H1 (cell line): ENCODE data around the gene NSFL1C. TPM values are rescaled to one million over a fixed set of nuclear protein-coding genes. Genes with fewer than 3 reads are reported as not detected.

ENCODE experiments used
- ATF3 ChIP-seq: IDR thresholded peaks from 2 replicates; pipeline ENCODE4 v1.6.1; 2011; ENCODE audit warnings: low read depth, mild to moderate bottlenecking, low read length; ENCODE audit not compliant: insufficient read depth
- BCL11A ChIP-seq, 2 experiments: IDR thresholded peaks; one replicate each; pipeline ENCODE4 v1.6.1; 2011; ENCODE audit warnings: low read depth in 2 of 2, low read length in 2 of 2, mild to moderate bottlenecking in 2 of 2
- CBX5 ChIP-seq: fragments of 300-800, 300-1000 bp; sonication (generic); IDR thresholded peaks from 2 replicates; pipeline ENCODE4 v1.7.1; 2016; ENCODE audit warnings: antibody characterized with exemption, low read length, low read depth
- CEBPB ChIP-seq: IDR thresholded peaks from 2 replicates; pipeline ENCODE4 v1.6.1; 2012; ENCODE audit warnings: low read depth, low read length
- CHD1 ChIP-seq: IDR thresholded peaks from 2 replicates; pipeline ENCODE4 v1.6.1; 2012; ENCODE audit warnings: low read depth, low read length, improper control_type of control experiment
- CTBP2 ChIP-seq: IDR thresholded peaks from 2 replicates; pipeline ENCODE4 v1.7.0; 2011; ENCODE audit warnings: borderline replicate concordance, mild to moderate bottlenecking, moderate library complexity, mixed read lengths, low read length; ENCODE audit not compliant: insufficient read depth, insufficient read length
- EGR1 ChIP-seq: IDR thresholded peaks from 2 replicates; pipeline ENCODE4 v1.6.1; 2011; ENCODE audit warnings: low read depth, low read length, borderline replicate concordance
- EP300 ChIP-seq, 2 experiments: IDR thresholded peaks; 1 replicate in 1 of 2; 2 replicates in 1 of 2; pipeline ENCODE4 v1.6.1; 2011 to 2012; ENCODE audit warnings: low read depth in 2 of 2, low read length in 2 of 2, mild to moderate bottlenecking in 2 of 2, borderline replicate concordance in 1 of 2, inconsistent platforms in 1 of 2, moderate library complexity in 1 of 2
- EZH2 ChIP-seq: fragments of 200-600 bp; sonication (generic); IDR thresholded peaks from 2 replicates; pipeline ENCODE4 v1.7.1; 2012; ENCODE audit warnings: low read depth, mild to moderate bottlenecking, moderate library complexity, low read length, inconsistent platforms; ENCODE audit not compliant: severe bottlenecking
- HDAC6 ChIP-seq: IDR thresholded peaks from one replicate; pipeline ENCODE4 v1.7.1; 2012; ENCODE audit warnings: low read depth, mild to moderate bottlenecking, inconsistent platforms, low read length, moderate library complexity
- KDM1A ChIP-seq: fragments of 200-600, 300-600 bp; sonication (generic); IDR thresholded peaks from 2 replicates; pipeline ENCODE4 v1.7.1; 2016; ENCODE audit warnings: mild to moderate bottlenecking, low read length, borderline replicate concordance
- MAFK ChIP-seq: IDR thresholded peaks from 2 replicates; pipeline ENCODE4 v1.6.1; 2012; ENCODE audit warnings: low read depth, mild to moderate bottlenecking, improper control_type of control experiment, low read length
- MAX ChIP-seq: IDR thresholded peaks from 2 replicates; pipeline ENCODE4 v1.6.1; 2012; ENCODE audit warnings: inconsistent platforms
- PHF8 ChIP-seq: fragments of 200-600 bp; sonication (generic); conservative IDR thresholded peaks from 2 replicates; pipeline ENCODE4 v1.7.1; 2012; ENCODE audit warnings: low read depth, mild to moderate bottlenecking, inconsistent platforms, low read length, moderate library complexity
- POLR2A ChIP-seq, 2 experiments: IDR thresholded peaks; 1 replicate in 1 of 2; 2 replicates in 1 of 2; pipeline ENCODE4 v1.6.1; 2011; ENCODE audit warnings: low read depth in 2 of 2, low read length in 2 of 2, mild to moderate bottlenecking in 2 of 2; ENCODE audit errors: control extremely low read depth in 1 of 2
- RXRA ChIP-seq: IDR thresholded peaks from 2 replicates; pipeline ENCODE4 v1.6.1; 2011; ENCODE audit warnings: low read depth, mild to moderate bottlenecking, low read length, moderate library complexity; ENCODE audit not compliant: insufficient read depth
- SAP30 ChIP-seq: fragments of 300-600 bp; sonication (generic); IDR thresholded peaks from 2 replicates; pipeline ENCODE4 v1.7.1; 2012; ENCODE audit warnings: low read length, moderate library complexity, mild to moderate bottlenecking, inconsistent platforms; ENCODE audit not compliant: insufficient read depth, insufficient replicate concordance
- SIRT6 ChIP-seq: IDR thresholded peaks from one replicate; pipeline ENCODE4 v1.7.1; 2012; ENCODE audit warnings: low read length, inconsistent platforms
- SP4 ChIP-seq: IDR thresholded peaks from 2 replicates; pipeline ENCODE4 v1.6.1; 2012; ENCODE audit warnings: low read length, inconsistent platforms
- TAF7 ChIP-seq: optimal IDR thresholded peaks from 2 replicates; pipeline ENCODE3; 2011; ENCODE audit warnings: low read depth, mild to moderate bottlenecking, inconsistent platforms, low read length, moderate library complexity, borderline replicate concordance
- TEAD4 ChIP-seq: IDR thresholded peaks from 2 replicates; pipeline ENCODE4 v1.6.1; 2012; ENCODE audit warnings: low read depth, low read length, inconsistent platforms, mixed read lengths
- polyA plus RNA-seq, 7 experiments: library from polyadenylated mRNA; depleted of rRNA in 3 of 7; stranded (reverse) in 5 of 7; unstranded in 2 of 7; fragments of >200 nt in 5 of 7; fragments of 200-250 nt in 2 of 7; gene quantifications; 1 replicate in 5 of 7; 2 replicates in 1 of 7; 4 replicates in 1 of 7; pipeline versions ENCODE4 v1.2.1 to v1.2.3, GENCODE V29; 2011 to 2013; ENCODE audit warnings: missing spikeins in 2 of 7, mixed read lengths in 2 of 7
- total RNA-seq: library from RNA; stranded (reverse); fragmentation: NEBNext Ultra II Directional; extraction: Animal tissue kit (Norgen Biotek cat#: 25700); gene quantifications from 2 replicates; pipeline ENCODE4 v1.2.1, GENCODE V29; 2021

NSFL1C gene
- total and polyA plus RNA-seq, 2 of the 8 experiments (the other 6 are each of a cell fraction or from before 2014, with no cell fraction given) = 21.6 to 98.0 TPM

- TF ChIP-seq ATF3 (0 out of 2 replicates have a peak, but pooled peaks have one; percentile 27), TAF7 (no peak), RXRA (no peak), SP4 (no peak), MAFK (no peak), SAP30 (no peak), HDAC6 (no peak), CEBPB (no peak), MAX (no peak), EGR1 (no peak), SIRT6 (no peak), EZH2 (no peak), BCL11A (IDR thresholded peaks at IDR 0.05; ENCODE audit: low read depth in 2 of 2, low read length in 2 of 2) (no peak), EP300 (IDR thresholded peaks at IDR 0.05; ENCODE audit: borderline replicate concordance in 1 of 2, low read depth in 2 of 2, low read length in 2 of 2) (no peak), CHD1 (no peak), CBX5 (no peak), PHF8 (no peak), KDM1A (no peak), POLR2A (IDR thresholded peaks at IDR 0.05; ENCODE audit: control extremely low read depth in 1 of 2, low read depth in 2 of 2, low read length in 2 of 2) (no peak), CTBP2 (no peak), TEAD4 (peak; percentile 94)
These were observed 8.4 kb upstream of the NSFL1C start (continued) for GRCh38 chr20:1474817-1475603.
